ENCODE data around the gene CCDC61.

Gene CCDC61

DNA sequence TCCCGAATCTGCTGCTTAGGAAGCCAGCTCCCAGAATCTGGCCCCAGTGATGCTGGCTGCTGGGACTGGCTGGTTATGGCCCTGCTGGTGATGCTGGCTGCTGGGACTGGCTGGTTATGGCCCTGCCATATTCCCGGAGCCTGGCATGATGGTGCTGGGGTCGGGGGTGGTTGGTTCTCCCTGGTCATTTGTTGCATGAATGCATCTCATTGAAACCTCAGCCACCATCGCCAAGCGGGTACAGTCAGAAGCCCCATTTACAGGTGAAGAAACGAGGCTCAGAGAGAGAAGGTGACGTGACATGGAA lies 25.5 kb downstream of the CCDC61 start:
- no peak overlapping the region for H3K4me3 ChIP-seq (ENCODE audit: low read depth, low read length)
- TF ChIP-seq, protein P1, sequence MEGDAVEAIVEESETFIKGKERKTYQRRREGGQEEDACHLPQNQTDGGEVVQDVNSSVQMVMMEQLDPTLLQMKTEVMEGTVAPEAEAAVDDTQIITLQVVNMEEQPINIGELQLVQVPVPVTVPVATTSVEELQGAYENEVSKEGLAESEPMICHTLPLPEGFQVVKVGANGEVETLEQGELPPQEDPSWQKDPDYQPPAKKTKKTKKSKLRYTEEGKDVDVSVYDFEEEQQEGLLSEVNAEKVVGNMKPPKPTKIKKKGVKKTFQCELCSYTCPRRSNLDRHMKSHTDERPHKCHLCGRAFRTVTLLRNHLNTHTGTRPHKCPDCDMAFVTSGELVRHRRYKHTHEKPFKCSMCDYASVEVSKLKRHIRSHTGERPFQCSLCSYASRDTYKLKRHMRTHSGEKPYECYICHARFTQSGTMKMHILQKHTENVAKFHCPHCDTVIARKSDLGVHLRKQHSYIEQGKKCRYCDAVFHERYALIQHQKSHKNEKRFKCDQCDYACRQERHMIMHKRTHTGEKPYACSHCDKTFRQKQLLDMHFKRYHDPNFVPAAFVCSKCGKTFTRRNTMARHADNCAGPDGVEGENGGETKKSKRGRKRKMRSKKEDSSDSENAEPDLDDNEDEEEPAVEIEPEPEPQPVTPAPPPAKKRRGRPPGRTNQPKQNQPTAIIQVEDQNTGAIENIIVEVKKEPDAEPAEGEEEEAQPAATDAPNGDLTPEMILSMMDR (IDR thresholded peaks at IDR 0.05; ENCODE audit: low read depth, low read length), result no peak

DNA sequence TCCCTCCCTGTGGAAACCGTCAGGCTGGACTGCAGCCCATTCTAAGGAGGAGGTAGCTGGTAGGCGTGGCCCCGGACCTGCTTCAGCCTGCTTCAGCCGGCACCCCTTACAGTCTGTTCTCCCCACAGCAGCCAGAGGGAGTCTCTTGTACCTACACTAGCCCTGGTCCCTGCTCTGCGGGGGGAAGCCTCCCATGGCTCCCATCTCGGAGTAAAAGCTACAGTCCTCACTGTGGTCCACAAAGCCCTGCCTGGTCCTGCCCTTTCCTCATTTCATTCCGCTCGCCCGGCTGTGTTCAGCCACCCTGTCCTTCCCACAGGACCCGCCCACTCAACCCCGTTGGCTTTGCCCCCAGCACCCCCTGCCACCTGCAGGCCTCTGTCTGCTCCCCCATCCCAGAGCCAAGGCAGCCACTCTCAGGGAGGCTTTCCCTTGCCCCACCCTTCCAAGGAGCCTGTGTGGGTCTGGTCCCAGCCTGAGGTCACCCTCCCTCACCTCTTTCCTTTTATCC lies 26.3 kb downstream of the CCDC61 start:
- H3K4me3 ChIP-seq (ENCODE audit: low read depth, low read length), result no peak overlapping the region
- TF ChIP-seq, protein P1 (IDR thresholded peaks at IDR 0.05; ENCODE audit: low read depth, low read length), result no peak

DNA sequence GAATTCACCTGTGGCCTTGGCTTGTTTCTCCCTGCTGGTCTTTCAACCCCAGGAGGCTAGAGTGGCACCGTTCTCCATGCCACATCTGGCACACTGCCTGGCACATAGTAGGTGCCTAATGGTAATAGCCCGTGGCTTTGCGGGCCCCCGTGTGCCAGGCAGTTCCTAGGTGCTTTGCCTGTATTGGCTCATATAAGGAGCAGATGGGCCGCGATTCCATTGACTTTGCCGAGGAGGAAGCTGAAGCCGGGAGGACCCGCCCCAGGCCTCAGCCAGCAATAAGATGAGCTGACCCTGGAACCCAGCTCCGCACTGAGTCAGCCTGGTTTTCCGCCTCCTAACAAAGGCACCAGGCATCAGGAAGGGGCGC lies 26.8 kb downstream of the CCDC61 start:
- TF ChIP-seq, protein P1 (IDR thresholded peaks at IDR 0.05; ENCODE audit: low read depth, low read length), result no peak
- H3K4me3 ChIP-seq (ENCODE audit: low read depth, low read length), result no peak overlapping the region

DNA sequence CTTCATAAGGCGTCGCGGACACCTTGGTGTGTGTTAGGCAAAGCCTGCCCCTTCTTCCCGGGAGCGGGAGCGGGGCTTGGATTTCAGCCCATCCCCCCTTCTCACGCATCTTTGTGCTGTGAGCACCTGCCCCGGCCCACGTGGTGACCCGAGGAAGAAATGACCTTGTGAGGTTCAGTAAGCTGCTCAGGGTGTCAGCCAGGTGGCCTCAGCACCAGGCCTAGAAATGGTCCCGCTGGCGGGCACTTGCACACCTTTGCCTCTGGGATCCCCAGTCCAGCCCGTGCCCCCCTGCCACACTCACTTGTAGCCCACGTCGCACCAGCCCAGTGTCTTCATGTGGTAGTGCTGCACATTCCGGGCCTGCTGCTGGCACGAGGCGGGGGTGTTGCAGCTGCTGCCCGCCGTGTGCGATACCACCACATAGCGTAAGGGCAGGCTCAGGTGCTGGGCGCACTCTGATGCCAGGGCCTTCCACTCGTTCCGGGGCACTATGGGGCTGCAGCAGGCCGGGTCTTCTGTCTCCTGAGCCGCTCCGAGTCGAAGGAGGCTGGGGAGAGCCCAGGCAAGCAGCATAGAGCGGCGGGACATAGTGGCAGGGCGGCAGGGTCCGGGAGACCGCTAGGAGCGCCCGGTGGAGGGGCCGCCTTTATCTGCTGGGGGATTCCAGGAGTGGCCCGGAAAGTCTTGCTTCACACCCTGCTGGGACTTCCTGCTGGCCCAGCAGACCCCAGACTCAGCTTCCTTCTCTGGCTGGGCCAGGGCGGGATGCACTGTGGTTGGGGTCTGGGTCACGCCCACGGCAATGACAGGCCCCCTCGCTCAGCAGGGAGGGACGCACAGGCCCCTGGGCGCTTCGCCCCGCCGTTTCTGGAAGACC lies 27.4 kb downstream of the CCDC61 start, which contains the start of gene PGLYRP1:
Gene PGLYRP1, minus strand, starts transcription at position 623 of the 880 bp plus-strand sequence. Its CDS starts 32 bp downstream, at position 591.
- H3K4me3 ChIP-seq (ENCODE audit: low read depth, low read length), result no peak within 1 kb of the TSS
- TF ChIP-seq, protein P1 (IDR thresholded peaks at IDR 0.05; ENCODE audit: low read depth, low read length), result no peak

DNA sequence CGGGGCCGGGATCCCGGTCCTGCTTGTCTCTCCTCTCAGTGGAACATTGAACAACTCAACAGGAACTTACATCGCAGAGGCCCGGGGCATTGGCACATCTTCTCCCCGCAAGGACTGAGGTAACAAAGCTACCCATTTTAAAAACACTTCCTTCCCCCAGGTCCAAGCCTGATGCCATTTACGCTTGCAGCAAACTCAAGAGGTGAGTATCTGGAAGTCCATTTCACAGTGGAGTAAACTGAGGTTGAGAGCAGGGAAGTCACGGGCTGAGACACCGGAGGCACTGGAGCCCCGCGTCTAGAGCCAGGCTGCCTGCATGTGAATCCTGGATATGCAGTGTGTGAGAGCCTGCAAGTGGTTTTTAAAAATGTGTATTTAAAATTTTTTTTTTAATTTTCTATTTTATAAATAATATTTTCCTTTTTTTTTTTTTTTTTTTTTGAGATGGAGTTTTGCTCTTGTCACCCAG lies 28.1 kb downstream of the CCDC61 start:
- H3K4me3 ChIP-seq (ENCODE audit: low read depth, low read length), result no peak overlapping the region
- TF ChIP-seq, protein P1 (IDR thresholded peaks at IDR 0.05; ENCODE audit: low read depth, low read length), result no peak

DNA sequence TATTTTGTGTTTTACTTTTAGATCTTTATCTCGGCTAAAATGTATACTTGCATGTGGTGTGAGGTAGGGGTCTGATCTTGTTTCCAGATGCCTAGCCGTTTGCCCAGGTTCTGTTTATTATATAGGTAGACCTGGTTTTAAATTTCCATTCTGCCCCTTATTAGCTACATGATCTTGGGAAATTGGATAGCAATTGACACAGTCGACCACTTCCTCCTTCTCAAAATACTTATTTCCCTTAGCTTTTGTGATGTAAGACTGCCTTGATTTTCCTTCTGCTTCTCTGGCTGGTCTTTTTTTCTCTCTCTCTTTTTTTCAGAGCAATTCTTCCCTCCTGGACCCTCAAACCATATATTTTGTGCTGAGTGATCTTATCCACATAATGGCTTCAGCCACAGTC lies 30.6 kb downstream of the CCDC61 start:
- H3K4me3 ChIP-seq (ENCODE audit: low read depth, low read length), result no peak overlapping the region
- TF ChIP-seq, protein P1 (IDR thresholded peaks at IDR 0.05; ENCODE audit: low read depth, low read length), result no peak

DNA sequence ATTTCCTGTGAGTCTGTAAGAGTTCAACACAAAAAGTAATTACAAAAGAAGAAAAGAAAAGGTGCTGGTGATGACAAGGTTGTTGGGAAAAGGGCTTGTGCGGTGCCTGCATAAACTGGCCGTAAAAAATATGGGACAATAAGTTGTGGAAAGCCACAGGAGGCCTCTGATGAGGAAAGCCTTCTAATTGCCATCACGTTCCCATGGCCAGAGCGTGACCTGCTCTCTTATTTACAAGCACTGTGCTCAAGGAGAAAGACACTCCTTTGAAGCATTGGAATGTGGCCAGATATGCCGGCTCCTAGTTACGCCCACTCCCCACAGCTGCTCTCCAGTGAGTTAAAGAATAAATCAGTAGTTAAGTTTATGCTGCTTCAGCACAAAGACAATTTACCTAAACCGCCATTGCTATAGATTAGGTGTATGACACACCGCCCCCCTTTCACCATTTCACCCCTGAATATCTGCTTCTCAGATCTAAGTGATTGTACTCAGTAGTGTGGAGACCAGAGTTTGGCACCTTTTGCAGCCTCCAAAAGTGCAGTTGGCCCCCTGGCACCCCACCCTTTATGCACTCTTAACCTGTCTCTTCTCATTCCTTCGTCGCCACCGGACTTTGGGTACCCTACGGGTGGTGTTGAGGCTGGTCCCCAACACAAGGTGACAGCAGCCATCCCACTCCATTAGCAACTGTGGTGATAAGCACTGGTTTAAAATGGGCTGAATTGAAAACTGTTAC lies 35.7 kb downstream of the CCDC61 start:
- H3K4me3 ChIP-seq (ENCODE audit: low read depth, low read length), result no peak overlapping the region
- TF ChIP-seq, protein P1 (IDR thresholded peaks at IDR 0.05; ENCODE audit: low read depth, low read length), result no peak
